DMS153 treated with DMSO at 0.1 percent for 48 hours (cell line): Measurements from ENCODE around the gene TMEM185A.
"Not testable (repeated sequence)": the region's sequence is repeated elsewhere in the genome, so short reads cannot be mapped to it uniquely, and the experiment has no call there.

Experiments
- DNase-seq: peaks from one replicate; lab custom pipeline; 2025; ENCODE audit not compliant: unreplicated experiment; lab: John Stamatoyannopoulos, UW

TMEM185A gene

GRCh38 chrX:149631234-149632165 lies at the start of gene TMEM185A:
Gene TMEM185A, minus strand, starts transcription at chrX:149631792. Its CDS starts 212 bp downstream, at chrX:149631580.
- peak; percentile 31 for DNase-seq

GRCh38 chrX:149681182-149681581 lies 49.6 kb upstream of the TMEM185A start:
- DNase-seq: no peak

DNA sequence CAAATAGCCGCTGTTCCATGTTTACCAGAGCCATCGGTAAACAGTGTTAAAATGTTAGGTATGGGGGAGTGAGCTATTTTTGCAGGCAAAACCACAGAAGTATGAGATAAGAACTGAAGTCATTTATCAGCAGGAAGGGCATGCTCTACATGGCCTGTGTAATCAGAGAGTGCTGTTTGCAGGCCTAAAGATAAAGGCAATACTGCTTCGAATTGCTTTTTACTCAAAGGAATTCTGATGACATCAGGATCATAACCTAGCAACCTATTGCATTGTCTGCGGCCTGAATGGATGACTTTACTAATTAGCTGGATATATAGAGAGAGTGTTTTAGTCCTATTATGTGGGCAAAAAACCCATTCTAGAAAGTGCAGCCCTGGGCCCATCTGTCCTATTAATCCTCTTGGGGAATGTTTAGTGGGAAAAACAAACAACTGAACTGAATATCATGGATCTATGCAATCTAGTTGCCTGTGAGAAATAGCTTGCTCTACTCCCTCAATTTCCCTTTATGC lies 47.6 kb upstream of the TMEM185A start:
- DNase-seq: not testable (repeated sequence)

DNA sequence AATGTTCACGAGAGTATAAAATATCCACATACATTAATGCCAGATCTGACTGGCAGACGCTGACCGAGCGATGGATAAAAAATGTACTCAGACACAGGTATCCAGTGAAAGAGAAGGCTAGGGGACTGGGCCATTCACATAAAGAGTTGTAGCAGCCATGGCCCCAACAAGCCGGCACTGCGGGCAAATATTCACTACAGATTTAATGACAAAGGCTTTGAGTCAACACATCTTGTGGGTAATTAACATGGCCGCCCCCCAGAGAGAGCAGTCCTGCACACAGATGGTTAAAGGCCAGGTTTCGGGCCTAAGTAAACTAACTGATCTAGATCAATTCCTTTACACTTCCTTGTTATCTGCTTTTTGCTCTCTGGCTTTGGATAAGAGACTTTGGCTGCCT lies 44.0 kb upstream of the TMEM185A start:
- DNase-seq: not testable (repeated sequence)

- DNase-seq: not testable (repeated sequence)
Measured at GRCh38 chrX:149675088-149675487, 43.5 kb upstream of the TMEM185A start.

DNA sequence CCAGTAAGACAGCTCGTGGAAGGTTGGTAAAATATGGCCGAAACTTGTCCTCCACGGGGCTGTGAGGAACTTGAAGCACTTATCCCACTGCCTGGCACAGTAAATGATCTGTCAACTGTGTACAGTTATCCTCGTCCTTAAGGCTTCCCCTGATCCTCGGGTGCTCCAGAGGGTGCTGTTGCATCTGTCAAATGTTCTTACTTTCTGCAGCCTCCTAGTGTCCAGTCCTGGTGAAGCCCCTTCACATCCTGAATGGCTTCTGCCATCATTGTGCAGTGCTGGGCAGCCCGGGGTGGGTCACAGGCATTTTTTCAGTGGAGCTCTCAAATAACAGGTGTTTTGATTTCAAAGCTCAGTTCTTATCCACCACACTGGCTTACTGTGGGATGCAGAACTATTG lies 29.0 kb upstream of the TMEM185A start:
- DNase-seq: not testable (repeated sequence)

GRCh38 chrX:149656260-149656884 lies 24.8 kb upstream of the TMEM185A start:
- DNase-seq: not testable (repeated sequence)

GRCh38 chrX:149652232-149652981 lies 20.8 kb upstream of the TMEM185A start:
- DNase-seq: no peak

- no peak for DNase-seq
Measured at GRCh38 chrX:149650162-149650561, 18.6 kb upstream of the TMEM185A start.

GRCh38 chrX:149648932-149649331 lies 17.3 kb upstream of the TMEM185A start:
- no peak for DNase-seq

DNA sequence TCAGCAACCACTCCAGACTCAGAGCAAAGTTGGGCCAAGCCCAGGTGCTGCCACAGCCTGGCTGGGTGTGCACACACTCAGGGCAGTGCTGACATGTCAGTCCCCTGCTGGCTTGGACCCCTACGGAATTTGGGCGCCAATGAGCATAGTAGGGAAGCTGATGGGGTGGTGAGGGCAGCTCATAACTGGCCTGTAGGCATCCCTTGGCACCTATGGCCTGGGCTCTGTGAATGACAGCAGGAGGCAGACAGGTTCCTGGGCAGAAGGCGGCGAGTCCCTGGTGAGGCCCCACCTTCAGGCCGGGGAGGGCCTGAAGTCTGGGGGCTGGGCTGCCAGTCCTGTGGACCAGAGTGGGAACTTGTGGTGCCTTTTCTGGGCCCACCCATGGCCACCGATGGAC lies 15.9 kb upstream of the TMEM185A start:
- DNase-seq: no peak

DNA sequence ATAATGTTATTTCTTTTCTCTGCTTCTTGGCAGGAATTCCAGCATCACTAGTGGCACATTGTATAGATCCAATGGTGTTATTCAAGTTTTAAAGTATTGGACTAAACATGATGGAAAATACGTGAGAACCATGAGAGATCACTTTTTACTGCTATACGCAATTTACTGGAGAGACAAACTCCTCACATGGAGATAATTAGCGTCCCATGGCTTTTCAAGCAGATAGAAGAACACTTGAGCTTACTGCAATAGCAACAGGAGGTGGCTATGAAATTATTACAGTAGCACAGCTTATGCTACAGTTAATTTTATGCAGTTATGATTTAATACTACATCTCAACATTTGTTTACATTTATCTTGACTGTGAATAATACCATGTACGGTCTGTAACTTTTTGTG lies 11.9 kb upstream of the TMEM185A start:
- DNase-seq: no peak

DNA sequence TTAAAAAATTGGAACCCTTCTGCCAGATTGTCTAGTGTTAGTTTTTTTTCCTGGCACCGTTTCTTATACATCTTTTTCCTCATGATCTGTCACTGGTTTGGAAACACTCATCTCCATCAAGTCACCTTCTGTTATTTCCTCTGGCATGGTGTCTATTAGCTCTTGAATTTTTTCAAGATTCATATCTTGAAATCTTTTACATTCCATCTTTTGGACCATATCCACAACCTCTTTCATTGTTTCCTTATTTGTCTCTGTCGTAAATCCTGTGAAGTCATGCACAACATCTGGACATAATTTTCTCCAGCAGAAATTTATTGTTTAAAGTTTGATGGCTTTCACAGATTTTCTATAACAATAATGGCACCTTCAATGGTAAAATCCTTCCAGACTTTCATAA lies 10.2 kb upstream of the TMEM185A start:
- no peak for DNase-seq

DNA sequence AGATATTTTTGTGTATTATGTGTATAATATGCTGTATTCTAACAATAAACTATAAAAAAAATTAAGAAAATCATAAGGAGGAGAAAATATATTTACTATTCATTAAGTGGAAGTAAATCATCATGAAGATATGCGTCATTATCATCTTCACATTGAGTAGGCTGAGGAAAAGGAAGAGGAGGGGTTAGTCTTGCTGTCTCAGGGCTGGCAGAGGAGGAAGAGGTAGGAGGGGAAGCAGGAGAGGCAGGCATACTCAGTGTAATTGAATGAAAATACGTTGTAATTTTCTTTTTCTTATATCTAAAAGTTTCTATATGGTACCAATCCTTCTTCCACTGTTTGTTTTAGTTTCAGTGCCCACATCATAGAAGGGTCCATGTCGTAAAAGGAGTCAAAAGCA lies 9.8 kb upstream of the TMEM185A start:
- DNase-seq: no peak

DNA sequence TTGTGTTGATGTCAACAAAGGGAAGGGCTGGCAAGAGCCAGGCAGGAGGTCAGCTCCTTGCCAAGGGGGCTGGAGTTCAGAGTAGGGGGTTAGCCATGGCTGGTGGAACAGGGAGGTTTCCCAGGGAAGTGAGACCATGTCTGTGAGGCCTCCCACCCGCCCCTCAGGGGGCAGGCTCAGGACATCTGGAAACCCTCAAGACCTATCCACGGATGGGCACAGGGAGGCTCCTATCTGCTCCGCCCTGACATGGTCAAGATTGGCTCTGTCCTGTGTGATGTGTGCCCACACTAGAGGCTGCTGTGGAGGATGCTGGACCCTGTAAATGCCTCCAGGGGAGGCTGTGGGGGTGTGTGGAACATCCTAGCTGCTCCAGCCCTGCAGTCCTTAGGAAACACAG lies 8.0 kb upstream of the TMEM185A start:
- no peak for DNase-seq

GRCh38 chrX:149638860-149639259 lies 7.3 kb upstream of the TMEM185A start:
- DNase-seq: no peak

- no peak for DNase-seq
Measured at GRCh38 chrX:149633511-149633910, 1.9 kb upstream of the TMEM185A start.

- no peak for DNase-seq
Measured at GRCh38 chrX:149630681-149631233, 835 bp downstream of the TMEM185A start.

GRCh38 chrX:149629730-149630387 lies 1.7 kb downstream of the TMEM185A start:
- DNase-seq: no peak

DNA sequence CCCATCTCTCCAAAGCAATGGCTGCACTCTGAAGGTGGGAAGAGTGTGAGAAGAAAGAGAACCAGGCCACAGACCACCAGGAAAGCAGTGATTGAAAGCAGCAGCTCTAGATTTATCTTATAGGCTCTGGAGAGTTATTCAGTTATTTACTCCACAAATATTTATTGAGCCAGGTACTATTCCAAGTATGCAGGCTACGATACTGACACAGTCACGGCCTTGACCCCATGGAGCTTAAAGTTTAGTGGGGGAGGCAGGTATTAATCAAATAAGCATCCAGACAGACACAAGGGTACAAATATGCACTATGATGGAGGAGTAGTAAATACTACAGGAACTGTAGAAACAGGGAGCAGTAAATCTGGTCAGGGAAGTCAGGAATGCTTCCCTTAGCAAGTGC lies 2.8 kb downstream of the TMEM185A start:
- no peak for DNase-seq
